DND-41 (cell line): ENCODE results near the gene PPM1D.

Experiments
- CTCF ChIP-seq: IDR thresholded peaks from 2 replicates; pipeline ENCODE4 v1.5.1; 2012; ENCODE audit warnings: borderline replicate concordance, low read length, moderate library complexity, mild to moderate bottlenecking; ENCODE audit not compliant: poor library complexity, severe bottlenecking; ENCODE audit errors: extremely low read depth
- EZH2 ChIP-seq: IDR thresholded peaks from 3 replicates; pipeline ENCODE4 v1.6.1; 2012; ENCODE audit warnings: borderline replicate concordance, low read depth, mild to moderate bottlenecking, moderate library complexity, low read length, inconsistent platforms; ENCODE audit not compliant: severe bottlenecking

- TF ChIP-seq CTCF: peak; percentile 4
- no peak for TF ChIP-seq EZH2
Measured at GRCh38 chr17:60599620-60600489, at the start of gene PPM1D.
